ENCODE data around the gene NCDN. TPM values are rescaled to one million over a fixed set of nuclear protein-coding genes. Genes with fewer than 3 reads are reported as not detected.

Gene NCDN
- total RNA-seq, 1 experiment from 2014 or later: 39.2 TPM

DNA sequence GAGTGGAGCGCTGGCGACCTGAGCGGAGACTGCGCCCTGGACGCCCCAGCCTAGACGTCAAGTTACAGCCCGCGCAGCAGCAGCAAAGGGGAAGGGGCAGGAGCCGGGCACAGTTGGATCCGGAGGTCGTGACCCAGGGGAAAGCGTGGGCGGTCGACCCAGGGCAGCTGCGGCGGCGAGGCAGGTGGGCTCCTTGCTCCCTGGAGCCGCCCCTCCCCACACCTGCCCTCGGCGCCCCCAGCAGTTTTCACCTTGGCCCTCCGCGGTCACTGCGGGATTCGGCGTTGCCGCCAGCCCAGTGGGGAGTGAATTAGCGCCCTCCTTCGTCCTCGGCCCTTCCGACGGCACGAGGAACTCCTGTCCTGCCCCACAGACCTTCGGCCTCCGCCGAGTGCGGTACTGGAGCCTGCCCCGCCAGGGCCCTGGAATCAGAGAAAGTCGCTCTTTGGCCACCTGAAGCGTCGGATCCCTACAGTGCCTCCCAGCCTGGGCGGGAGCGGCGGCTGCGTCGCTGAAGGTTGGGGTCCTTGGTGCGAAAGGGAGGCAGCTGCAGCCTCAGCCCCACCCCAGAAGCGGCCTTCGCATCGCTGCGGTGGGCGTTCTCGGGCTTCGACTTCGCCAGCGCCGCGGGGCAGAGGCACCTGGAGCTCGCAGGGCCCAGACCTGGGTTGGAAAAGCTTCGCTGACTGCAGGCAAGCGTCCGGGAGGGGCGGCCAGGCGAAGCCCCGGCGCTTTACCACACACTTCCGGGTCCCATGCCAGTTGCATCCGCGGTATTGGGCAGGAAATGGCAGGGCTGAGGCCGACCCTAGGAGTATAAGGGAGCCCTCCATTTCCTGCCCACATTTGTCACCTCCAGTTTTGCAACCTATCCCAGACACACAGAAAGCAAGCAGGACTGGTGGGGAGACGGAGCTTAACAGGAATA, 19.7 kb downstream of the NCDN start (continued):
- TF ChIP-seq ATF1 (CRISPR knock-in tag; IDR thresholded peaks at IDR 0.05) (no peak), ZMAT4 (CRISPR knock-in tag; IDR thresholded peaks at IDR 0.05) (no peak), NFYB (CRISPR knock-in tag; conservative IDR thresholded peaks at IDR 0.05; ENCODE audit: low read depth) (no peak; the same call in 1 of the 2 replicates), MXD4 (CRISPR knock-in tag; IDR thresholded peaks at IDR 0.05; ENCODE audit: borderline replicate concordance) (no peak), NR1H2 (CRISPR knock-in tag; IDR thresholded peaks at IDR 0.05) (no peak), FOXP1 (CRISPR knock-in tag; IDR thresholded peaks at IDR 0.05; ENCODE audit: borderline replicate concordance) (peak; percentile 71), ZBTB21 (CRISPR knock-in tag; IDR thresholded peaks at IDR 0.05; ENCODE audit: borderline replicate concordance) (no peak), ERG (CRISPR knock-in tag; IDR thresholded peaks at IDR 0.05) (no peak), ZNF219 (CRISPR knock-in tag; IDR thresholded peaks at IDR 0.05; ENCODE audit: borderline replicate concordance) (no peak; the same call in 1 of the 2 replicates), SP1 (CRISPR knock-in tag; conservative IDR thresholded peaks at IDR 0.05) (peak; percentile 4), CBFB (CRISPR knock-in tag; IDR thresholded peaks at IDR 0.05; ENCODE audit: low read depth) (no peak; the same call in 1 of the 2 replicates), GRHL2 (CRISPR knock-in tag; IDR thresholded peaks at IDR 0.05; ENCODE audit: insufficient replicate concordance, severe bottlenecking) (no peak), CREB1 (CRISPR knock-in tag; IDR thresholded peaks at IDR 0.05) (no peak), ZNF671 (CRISPR knock-in tag; IDR thresholded peaks at IDR 0.05) (no peak), ZNF416 (CRISPR knock-in tag; IDR thresholded peaks at IDR 0.05) (no peak), USF1 (CRISPR knock-in tag; IDR thresholded peaks at IDR 0.05) (peak; percentile 31; the same call in 1 of the 2 replicates), ESRRA (CRISPR knock-in tag; IDR thresholded peaks at IDR 0.05; ENCODE audit: borderline replicate concordance) (0 out of 2 replicates have a peak, but pooled peaks have one; percentile 18), NFATC4 (CRISPR knock-in tag; IDR thresholded peaks at IDR 0.05) (no peak), TEAD1 (CRISPR knock-in tag; IDR thresholded peaks at IDR 0.05) (no peak), IRF2 (CRISPR knock-in tag; IDR thresholded peaks at IDR 0.05; ENCODE audit: borderline replicate concordance, low read depth) (no peak), GTF2I (CRISPR knock-in tag; conservative IDR thresholded peaks at IDR 0.05) (no peak), HMGA2 (CRISPR knock-in tag; IDR thresholded peaks at IDR 0.05) (no peak), OVOL2 (CRISPR knock-in tag; IDR thresholded peaks at IDR 0.05; ENCODE audit: borderline replicate concordance) (no peak)
- TF ChIP-seq, protein P1, sequence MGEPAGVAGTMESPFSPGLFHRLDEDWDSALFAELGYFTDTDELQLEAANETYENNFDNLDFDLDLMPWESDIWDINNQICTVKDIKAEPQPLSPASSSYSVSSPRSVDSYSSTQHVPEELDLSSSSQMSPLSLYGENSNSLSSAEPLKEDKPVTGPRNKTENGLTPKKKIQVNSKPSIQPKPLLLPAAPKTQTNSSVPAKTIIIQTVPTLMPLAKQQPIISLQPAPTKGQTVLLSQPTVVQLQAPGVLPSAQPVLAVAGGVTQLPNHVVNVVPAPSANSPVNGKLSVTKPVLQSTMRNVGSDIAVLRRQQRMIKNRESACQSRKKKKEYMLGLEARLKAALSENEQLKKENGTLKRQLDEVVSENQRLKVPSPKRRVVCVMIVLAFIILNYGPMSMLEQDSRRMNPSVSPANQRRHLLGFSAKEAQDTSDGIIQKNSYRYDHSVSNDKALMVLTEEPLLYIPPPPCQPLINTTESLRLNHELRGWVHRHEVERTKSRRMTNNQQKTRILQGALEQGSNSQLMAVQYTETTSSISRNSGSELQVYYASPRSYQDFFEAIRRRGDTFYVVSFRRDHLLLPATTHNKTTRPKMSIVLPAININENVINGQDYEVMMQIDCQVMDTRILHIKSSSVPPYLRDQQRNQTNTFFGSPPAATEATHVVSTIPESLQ (CRISPR knock-in tag; IDR thresholded peaks at IDR 0.05): no peak
- TF ChIP-seq, protein P2, sequence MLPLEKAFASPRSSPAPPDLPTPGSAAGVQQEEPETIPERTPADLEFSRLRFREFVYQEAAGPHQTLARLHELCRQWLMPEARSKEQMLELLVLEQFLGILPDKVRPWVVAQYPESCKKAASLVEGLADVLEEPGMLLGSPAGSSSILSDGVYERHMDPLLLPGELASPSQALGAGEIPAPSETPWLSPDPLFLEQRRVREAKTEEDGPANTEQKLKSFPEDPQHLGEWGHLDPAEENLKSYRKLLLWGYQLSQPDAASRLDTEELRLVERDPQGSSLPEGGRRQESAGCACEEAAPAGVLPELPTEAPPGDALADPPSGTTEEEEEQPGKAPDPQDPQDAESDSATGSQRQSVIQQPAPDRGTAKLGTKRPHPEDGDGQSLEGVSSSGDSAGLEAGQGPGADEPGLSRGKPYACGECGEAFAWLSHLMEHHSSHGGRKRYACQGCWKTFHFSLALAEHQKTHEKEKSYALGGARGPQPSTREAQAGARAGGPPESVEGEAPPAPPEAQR (CRISPR knock-in tag; IDR thresholded peaks at IDR 0.05): no peak
- TF ChIP-seq, protein P3, sequence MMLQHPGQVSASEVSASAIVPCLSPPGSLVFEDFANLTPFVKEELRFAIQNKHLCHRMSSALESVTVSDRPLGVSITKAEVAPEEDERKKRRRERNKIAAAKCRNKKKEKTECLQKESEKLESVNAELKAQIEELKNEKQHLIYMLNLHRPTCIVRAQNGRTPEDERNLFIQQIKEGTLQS (CRISPR knock-in tag; conservative IDR thresholded peaks at IDR 0.05): no peak
- TF ChIP-seq, protein P4, sequence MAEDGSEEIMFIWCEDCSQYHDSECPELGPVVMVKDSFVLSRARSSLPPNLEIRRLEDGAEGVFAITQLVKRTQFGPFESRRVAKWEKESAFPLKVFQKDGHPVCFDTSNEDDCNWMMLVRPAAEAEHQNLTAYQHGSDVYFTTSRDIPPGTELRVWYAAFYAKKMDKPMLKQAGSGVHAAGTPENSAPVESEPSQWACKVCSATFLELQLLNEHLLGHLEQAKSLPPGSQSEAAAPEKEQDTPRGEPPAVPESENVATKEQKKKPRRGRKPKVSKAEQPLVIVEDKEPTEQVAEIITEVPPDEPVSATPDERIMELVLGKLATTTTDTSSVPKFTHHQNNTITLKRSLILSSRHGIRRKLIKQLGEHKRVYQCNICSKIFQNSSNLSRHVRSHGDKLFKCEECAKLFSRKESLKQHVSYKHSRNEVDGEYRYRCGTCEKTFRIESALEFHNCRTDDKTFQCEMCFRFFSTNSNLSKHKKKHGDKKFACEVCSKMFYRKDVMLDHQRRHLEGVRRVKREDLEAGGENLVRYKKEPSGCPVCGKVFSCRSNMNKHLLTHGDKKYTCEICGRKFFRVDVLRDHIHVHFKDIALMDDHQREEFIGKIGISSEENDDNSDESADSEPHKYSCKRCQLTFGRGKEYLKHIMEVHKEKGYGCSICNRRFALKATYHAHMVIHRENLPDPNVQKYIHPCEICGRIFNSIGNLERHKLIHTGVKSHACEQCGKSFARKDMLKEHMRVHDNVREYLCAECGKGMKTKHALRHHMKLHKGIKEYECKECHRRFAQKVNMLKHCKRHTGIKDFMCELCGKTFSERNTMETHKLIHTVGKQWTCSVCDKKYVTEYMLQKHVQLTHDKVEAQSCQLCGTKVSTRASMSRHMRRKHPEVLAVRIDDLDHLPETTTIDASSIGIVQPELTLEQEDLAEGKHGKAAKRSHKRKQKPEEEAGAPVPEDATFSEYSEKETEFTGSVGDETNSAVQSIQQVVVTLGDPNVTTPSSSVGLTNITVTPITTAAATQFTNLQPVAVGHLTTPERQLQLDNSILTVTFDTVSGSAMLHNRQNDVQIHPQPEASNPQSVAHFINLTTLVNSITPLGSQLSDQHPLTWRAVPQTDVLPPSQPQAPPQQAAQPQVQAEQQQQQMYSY (CRISPR knock-in tag; IDR thresholded peaks at IDR 0.05): no peak
- TF ChIP-seq, protein P5, sequence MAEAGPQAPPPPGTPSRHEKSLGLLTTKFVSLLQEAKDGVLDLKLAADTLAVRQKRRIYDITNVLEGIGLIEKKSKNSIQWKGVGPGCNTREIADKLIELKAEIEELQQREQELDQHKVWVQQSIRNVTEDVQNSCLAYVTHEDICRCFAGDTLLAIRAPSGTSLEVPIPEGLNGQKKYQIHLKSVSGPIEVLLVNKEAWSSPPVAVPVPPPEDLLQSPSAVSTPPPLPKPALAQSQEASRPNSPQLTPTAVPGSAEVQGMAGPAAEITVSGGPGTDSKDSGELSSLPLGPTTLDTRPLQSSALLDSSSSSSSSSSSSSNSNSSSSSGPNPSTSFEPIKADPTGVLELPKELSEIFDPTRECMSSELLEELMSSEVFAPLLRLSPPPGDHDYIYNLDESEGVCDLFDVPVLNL (CRISPR knock-in tag; IDR thresholded peaks at IDR 0.05; ENCODE audit: borderline replicate concordance, low read depth): no peak

All from WTC11 (cell line).